ENCODE results near the gene RNF138.
"Not testable (repeated sequence)": the region's sequence is repeated elsewhere in the genome, so short reads cannot be mapped to it uniquely, and the experiment has no call there.

The RNF138 gene

DNA sequence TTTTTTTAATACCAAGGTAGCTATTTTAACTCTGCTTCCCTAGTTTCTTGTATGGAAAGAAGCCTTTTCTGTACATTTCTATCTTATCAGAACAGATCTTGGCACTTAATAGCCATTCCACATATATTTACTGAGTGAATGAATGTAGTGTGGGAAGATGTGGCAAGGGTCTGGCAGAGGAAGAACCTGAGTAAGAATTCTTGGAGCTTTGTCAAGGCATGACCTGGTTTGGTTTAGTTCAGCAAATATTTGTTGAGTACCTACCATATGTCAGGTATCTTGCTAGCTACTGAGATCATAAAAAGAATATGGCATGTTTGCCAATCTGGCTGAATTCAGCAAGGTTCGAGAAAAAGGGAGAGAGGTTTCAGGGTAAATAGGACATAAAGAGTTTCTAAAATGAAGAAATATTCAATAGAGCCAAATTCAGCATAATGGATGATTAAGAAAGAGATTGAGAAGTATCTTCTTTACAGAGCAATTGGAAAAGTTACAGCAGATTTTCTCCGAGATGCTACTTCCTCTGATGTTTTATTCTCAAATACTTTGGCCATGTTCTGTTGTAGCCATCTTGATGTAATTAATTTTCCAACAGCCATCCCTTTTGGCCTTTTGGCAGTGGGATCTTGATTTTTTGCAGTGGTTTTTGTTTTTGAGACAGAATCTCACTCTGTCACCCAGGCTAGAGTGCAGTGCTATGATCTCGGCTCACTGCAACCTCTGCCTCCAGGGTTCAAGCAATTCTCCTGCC lies 76.5 kb downstream of the RNF138 start:
- no peak for DNase-seq (ENCODE audit: low read depth in 2 of 2, low spot score in 1 of 2)

DNA sequence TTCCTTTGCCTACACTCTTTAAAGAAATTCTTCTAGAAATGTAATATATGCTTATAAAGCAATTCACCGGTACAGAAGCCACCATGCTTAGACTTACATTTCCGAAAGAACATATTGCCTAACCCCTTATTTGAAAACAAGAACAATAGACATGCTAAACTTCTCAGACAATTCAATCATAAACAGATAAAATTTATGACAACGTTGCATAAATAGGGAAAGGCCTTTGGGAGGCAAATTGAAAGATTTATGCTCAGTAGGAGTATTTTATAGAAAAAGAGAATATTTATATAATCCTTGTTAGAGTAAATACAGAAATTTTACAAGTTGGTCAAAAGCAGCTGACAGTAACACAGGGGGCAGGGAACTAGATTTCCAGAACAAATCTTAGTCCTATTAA lies 82.0 kb downstream of the RNF138 start:
- no peak for DNase-seq (ENCODE audit: low read depth in 2 of 2, low spot score in 1 of 2)

DNA sequence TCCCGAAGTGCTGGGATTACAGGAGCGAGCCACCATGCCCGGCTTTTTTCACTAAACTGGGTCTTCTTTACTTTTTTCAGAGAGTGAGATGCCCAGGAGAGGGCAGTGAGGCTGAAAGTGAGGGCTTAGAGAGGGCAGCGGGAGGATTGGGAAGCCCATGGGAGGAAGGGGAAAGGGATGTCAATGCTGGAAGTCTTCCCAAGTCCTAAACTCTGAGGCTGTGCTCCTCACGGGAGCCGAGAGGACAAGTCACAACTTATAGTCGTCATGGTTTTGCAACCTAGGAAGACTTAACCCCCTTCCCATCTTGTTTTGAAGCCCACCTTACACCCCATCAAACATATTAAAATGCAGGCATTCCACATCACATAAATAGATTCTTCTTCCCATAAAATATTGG lies 83.0 kb downstream of the RNF138 start:
- DNase-seq (ENCODE audit: low read depth in 2 of 2, low spot score in 1 of 2), result no peak

DNA sequence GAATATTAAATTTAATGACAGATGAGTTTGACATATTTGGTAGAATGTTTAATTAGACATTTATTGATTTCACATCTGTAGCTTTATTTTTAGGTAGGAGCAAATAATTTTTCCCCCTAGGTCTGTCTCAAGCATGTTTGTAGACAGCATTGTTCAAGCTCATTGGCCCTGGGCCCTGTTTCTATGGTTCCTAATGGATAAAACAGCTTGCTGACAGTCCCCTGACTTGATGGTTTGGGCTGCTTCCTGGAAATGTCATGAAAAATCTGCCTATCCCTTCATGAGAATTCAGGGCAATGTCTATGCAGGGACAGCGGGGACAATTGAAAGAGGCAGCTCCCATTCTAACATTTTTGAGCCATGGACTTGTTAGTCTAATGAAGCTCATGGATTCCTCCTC lies 83.6 kb downstream of the RNF138 start:
- DNase-seq (ENCODE audit: low read depth in 2 of 2, low spot score in 1 of 2), result no peak

- DNase-seq (ENCODE audit: low read depth in 2 of 2, low spot score in 1 of 2), result not testable (repeated sequence)
These were observed 85.1 kb downstream of the RNF138 start for GRCh38 chr18:32176745-32177144.

GRCh38 chr18:32177530-32177929 lies 85.9 kb downstream of the RNF138 start:
- DNase-seq (ENCODE audit: low read depth in 2 of 2, low spot score in 1 of 2), result no peak
